ENCODE measurements around the gene CNPPD1.

The CNPPD1 gene

GRCh38 chr2:219149667-219150066 is 27.1 kb downstream of the CNPPD1 start:
- TF ChIP-seq, protein P1, sequence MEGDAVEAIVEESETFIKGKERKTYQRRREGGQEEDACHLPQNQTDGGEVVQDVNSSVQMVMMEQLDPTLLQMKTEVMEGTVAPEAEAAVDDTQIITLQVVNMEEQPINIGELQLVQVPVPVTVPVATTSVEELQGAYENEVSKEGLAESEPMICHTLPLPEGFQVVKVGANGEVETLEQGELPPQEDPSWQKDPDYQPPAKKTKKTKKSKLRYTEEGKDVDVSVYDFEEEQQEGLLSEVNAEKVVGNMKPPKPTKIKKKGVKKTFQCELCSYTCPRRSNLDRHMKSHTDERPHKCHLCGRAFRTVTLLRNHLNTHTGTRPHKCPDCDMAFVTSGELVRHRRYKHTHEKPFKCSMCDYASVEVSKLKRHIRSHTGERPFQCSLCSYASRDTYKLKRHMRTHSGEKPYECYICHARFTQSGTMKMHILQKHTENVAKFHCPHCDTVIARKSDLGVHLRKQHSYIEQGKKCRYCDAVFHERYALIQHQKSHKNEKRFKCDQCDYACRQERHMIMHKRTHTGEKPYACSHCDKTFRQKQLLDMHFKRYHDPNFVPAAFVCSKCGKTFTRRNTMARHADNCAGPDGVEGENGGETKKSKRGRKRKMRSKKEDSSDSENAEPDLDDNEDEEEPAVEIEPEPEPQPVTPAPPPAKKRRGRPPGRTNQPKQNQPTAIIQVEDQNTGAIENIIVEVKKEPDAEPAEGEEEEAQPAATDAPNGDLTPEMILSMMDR (IDR thresholded peaks at IDR 0.05), result no peak
- Histone ChIP-seq H3K9ac (no peak overlapping the region), H3K9me3 (ENCODE audit: control insufficient read depth, low read length) (no peaks in the 10 kb centered on the region), H3K4me2 (ENCODE audit: low read length) (no peak overlapping the region), H3K4me3 (ENCODE audit: low read depth, low read length) (no peak overlapping the region), H2AFZ (no peak overlapping the region), H3K36me3 (ENCODE audit: control insufficient read depth, insufficient read depth, low read length) (no peaks in the 10 kb centered on the region), H3K27me3 (ENCODE audit: control insufficient read depth, insufficient read depth, low read length) (no peaks in the 10 kb centered on the region), H3K27ac (no peak overlapping the region), H3K79me2 (no peaks in the 10 kb centered on the region), H3K4me1 (no peaks in the 10 kb centered on the region)

DNA sequence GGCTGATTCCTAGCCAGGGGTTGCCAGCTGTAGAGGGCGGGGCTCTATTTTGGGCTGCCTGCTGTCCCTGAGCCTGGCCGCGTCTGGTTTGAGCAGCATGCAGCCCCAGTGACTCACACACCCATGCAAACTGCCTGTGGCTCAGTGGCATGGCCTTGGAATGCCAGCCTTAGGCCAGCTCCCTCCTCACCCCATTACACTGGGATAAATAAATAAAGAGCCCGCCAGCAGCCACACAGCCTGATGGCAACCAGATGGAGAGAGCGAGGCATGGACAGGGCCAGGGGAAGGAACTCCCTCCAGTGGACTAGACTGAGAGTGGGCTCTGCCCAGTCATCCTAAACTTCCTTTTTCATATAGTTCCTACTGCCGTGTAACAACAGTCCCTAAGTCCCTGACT is 34.4 kb downstream of the CNPPD1 start:
- Histone ChIP-seq H3K79me2 (no peaks in the 10 kb centered on the region), H3K27me3 (ENCODE audit: control insufficient read depth, insufficient read depth, low read length) (no peaks in the 10 kb centered on the region), H3K9ac (no peak overlapping the region), H3K4me3 (ENCODE audit: low read depth, low read length) (no peak overlapping the region), H3K36me3 (ENCODE audit: control insufficient read depth, insufficient read depth, low read length) (no peaks in the 10 kb centered on the region), H3K4me1 (no peaks in the 10 kb centered on the region), H3K27ac (no peak overlapping the region), H3K4me2 (ENCODE audit: low read length) (no peak overlapping the region), H3K9me3 (ENCODE audit: control insufficient read depth, low read length) (no peaks in the 10 kb centered on the region), H2AFZ (no peak overlapping the region)
- TF ChIP-seq, protein P1 (IDR thresholded peaks at IDR 0.05), result no peak

GRCh38 chr2:219140722-219141121 is 36.0 kb downstream of the CNPPD1 start:
- H3K4me3 ChIP-seq (ENCODE audit: low read depth, low read length), result no peak overlapping the region
- H3K27ac ChIP-seq, result no peak overlapping the region
- TF ChIP-seq, protein P1 (IDR thresholded peaks at IDR 0.05), result no peak
- no peaks in the 10 kb centered on the region for H3K4me1 ChIP-seq
- H2AFZ ChIP-seq, result no peak overlapping the region
- H3K9me3 ChIP-seq (ENCODE audit: control insufficient read depth, low read length), result no peaks in the 10 kb centered on the region
- no peaks in the 10 kb centered on the region for H3K79me2 ChIP-seq
- H3K9ac ChIP-seq, result no peak overlapping the region
- no peak overlapping the region for H3K4me2 ChIP-seq (ENCODE audit: low read length)
- no peaks in the 10 kb centered on the region for H3K36me3 ChIP-seq (ENCODE audit: control insufficient read depth, insufficient read depth, low read length)
- H3K27me3 ChIP-seq (ENCODE audit: control insufficient read depth, insufficient read depth, low read length), result no peaks in the 10 kb centered on the region

DNA sequence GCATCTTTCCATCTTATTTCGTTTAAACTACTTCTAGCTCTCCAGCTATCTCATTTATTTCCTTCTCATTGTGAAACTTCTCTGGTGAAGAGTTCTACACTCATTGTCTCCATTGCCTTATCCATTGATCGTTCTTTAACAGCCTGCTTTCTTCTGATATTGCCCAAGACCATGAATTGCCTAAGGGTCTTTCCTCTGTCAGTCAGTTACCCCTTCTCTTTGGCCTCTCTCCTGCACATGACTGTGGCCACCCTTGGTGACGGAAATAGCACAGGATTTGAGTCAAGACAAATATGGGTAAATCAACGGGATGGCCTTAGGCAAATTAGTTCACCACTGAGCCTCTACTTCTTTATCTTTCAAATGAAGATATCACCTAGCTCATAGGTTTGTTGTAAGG is 42.7 kb downstream of the CNPPD1 start:
- Histone ChIP-seq H3K27ac (no peak overlapping the region), H3K27me3 (ENCODE audit: control insufficient read depth, insufficient read depth, low read length) (no peaks in the 10 kb centered on the region), H3K9me3 (ENCODE audit: control insufficient read depth, low read length) (no peaks in the 10 kb centered on the region), H3K4me1 (no peaks in the 10 kb centered on the region), H3K36me3 (ENCODE audit: control insufficient read depth, insufficient read depth, low read length) (no peaks in the 10 kb centered on the region), H2AFZ (no peak overlapping the region), H3K4me2 (ENCODE audit: low read length) (no peak overlapping the region), H3K9ac (no peak overlapping the region), H3K4me3 (ENCODE audit: low read depth, low read length) (no peak overlapping the region), H3K79me2 (no peaks in the 10 kb centered on the region)
- TF ChIP-seq, protein P1 (IDR thresholded peaks at IDR 0.05), result no peak

GRCh38 chr2:219131744-219132143 is 45.0 kb downstream of the CNPPD1 start:
- Histone ChIP-seq H3K9me3 (ENCODE audit: control insufficient read depth, low read length) (no peaks in the 10 kb centered on the region), H3K27ac (no peak overlapping the region), H3K79me2 (no peaks in the 10 kb centered on the region), H3K4me3 (ENCODE audit: low read depth, low read length) (no peak overlapping the region), H3K27me3 (ENCODE audit: control insufficient read depth, insufficient read depth, low read length) (no peaks in the 10 kb centered on the region), H3K4me1 (peaks cover 3% of the 10 kb centered on the region), H2AFZ (no peak overlapping the region), H3K4me2 (ENCODE audit: low read length) (no peak overlapping the region), H3K9ac (no peak overlapping the region), H3K36me3 (ENCODE audit: control insufficient read depth, insufficient read depth, low read length) (no peaks in the 10 kb centered on the region)
- TF ChIP-seq, protein P1 (IDR thresholded peaks at IDR 0.05), result no peak

Data from parathyroid adenoma (tissue), 2 donors.